BLaER1 (cell line): Measurements from ENCODE around the gene COPS6.

Source experiments
- H3K27ac ChIP-seq: shearing (Covaris generic); formaldehyde crosslinking; 2 replicates; pipeline ENCODE4 v1.8.1; 2022
- H3K27me3 ChIP-seq: shearing (Covaris generic); formaldehyde crosslinking; 2 replicates; pipeline ENCODE4 v1.8.1; 2022
- H3K36me3 ChIP-seq: shearing (Covaris generic); formaldehyde crosslinking; 2 replicates; pipeline ENCODE4 v1.8.1; 2022
- H3K4me1 ChIP-seq: shearing (Covaris generic); formaldehyde crosslinking; 2 replicates; pipeline ENCODE4 v1.8.1; 2022
- H3K4me2 ChIP-seq: shearing (Covaris generic); formaldehyde crosslinking; 2 replicates; pipeline ENCODE4 v1.8.1; 2022
- H3K4me3 ChIP-seq: shearing (Covaris generic); formaldehyde crosslinking; 2 replicates; pipeline ENCODE4 v1.8.1; 2022
- H3K9ac ChIP-seq: shearing (Covaris generic); formaldehyde crosslinking; 2 replicates; pipeline ENCODE4 v1.8.1; 2022
- H3K9me3 ChIP-seq: shearing (Covaris generic); formaldehyde crosslinking; 2 replicates; pipeline ENCODE4 v1.8.1; 2022
- H4K20me1 ChIP-seq: shearing (Covaris generic); formaldehyde crosslinking; 2 replicates; pipeline ENCODE4 v1.8.1; 2022
- Cebpa-rat ChIP-seq: shearing (Covaris generic); IDR thresholded peaks from 2 replicates; pipeline ENCODE4 v1.8.1; 2022

The COPS6 gene

GRCh38 chr7:100075418-100075817, 13.4 kb upstream of the COPS6 start:
- Histone ChIP-seq H3K27me3 (no peaks in the 10 kb centered on the region), H3K36me3 (peaks cover 99% of the 10 kb centered on the region), H3K4me2 (no peak overlapping the region), H4K20me1 (peaks cover 48% of the 10 kb centered on the region; the same call in 1 of the 2 replicates), H3K9me3 (peaks cover 85% of the 10 kb centered on the region), H3K4me3 (peak overlapping the region; percentile 34; the same call in 1 of the 2 replicates), H3K9ac (no peak overlapping the region), H3K27ac (no peak overlapping the region), H3K4me1 (peaks cover 16% of the 10 kb centered on the region)
- TF ChIP-seq Cebpa-rat: no peak

- peaks cover 48% of the 10 kb centered on the region; the same call in 1 of the 2 replicates for H4K20me1 ChIP-seq
- no peak overlapping the region for H3K4me3 ChIP-seq
- no peak overlapping the region for H3K27ac ChIP-seq
- peaks cover 21% of the 10 kb centered on the region for H3K4me1 ChIP-seq
- H3K9ac ChIP-seq: no peak overlapping the region
- peaks cover 67% of the 10 kb centered on the region for H3K9me3 ChIP-seq
- H3K4me2 ChIP-seq: no peak overlapping the region
- TF ChIP-seq Cebpa-rat: no peak
- no peaks in the 10 kb centered on the region for H3K27me3 ChIP-seq
- H3K36me3 ChIP-seq: peaks cover 81% of the 10 kb centered on the region
These were observed 11.6 kb upstream of the COPS6 start for GRCh38 chr7:100077205-100077604.

GRCh38 chr7:100079024-100079560, 9.7 kb upstream of the COPS6 start:
- Histone ChIP-seq H3K4me2 (peak overlapping the region; percentile 86), H4K20me1 (peaks cover 48% of the 10 kb centered on the region; the same call in 1 of the 2 replicates), H3K4me3 (no peak overlapping the region), H3K9ac (no peak overlapping the region), H3K36me3 (peaks cover 62% of the 10 kb centered on the region), H3K27me3 (peaks cover 13% of the 10 kb centered on the region), H3K4me1 (peaks cover 28% of the 10 kb centered on the region), H3K27ac (no peak overlapping the region), H3K9me3 (peaks cover 48% of the 10 kb centered on the region)
- TF ChIP-seq Cebpa-rat: no peak

GRCh38 chr7:100080907-100081534, 7.7 kb upstream of the COPS6 start:
- Histone ChIP-seq H3K36me3 (peaks cover 43% of the 10 kb centered on the region), H3K4me3 (peak overlapping the region; percentile 93), H3K9ac (peak overlapping the region; percentile 99), H4K20me1 (peaks cover 40% of the 10 kb centered on the region; the same call in 1 of the 2 replicates), H3K4me1 (peaks cover 28% of the 10 kb centered on the region), H3K27me3 (peaks cover 13% of the 10 kb centered on the region), H3K4me2 (peak overlapping the region; percentile 86), H3K9me3 (peaks cover 29% of the 10 kb centered on the region), H3K27ac (peak overlapping the region; percentile 99)
- no peak for TF ChIP-seq Cebpa-rat

- Histone ChIP-seq H3K4me1 (peaks cover 28% of the 10 kb centered on the region), H3K27me3 (peaks cover 13% of the 10 kb centered on the region), H3K9me3 (peaks cover 23% of the 10 kb centered on the region), H3K27ac (peak within 1 kb of the TSS; percentile 99), H3K36me3 (peaks cover 37% of the 10 kb centered on the region), H3K4me2 (peak within 1 kb of the TSS; percentile 86), H3K4me3 (peak within 1 kb of the TSS; percentile 93), H3K9ac (peak within 1 kb of the TSS; percentile 99), H4K20me1 (peaks cover 38% of the 10 kb centered on the region; the same call in 1 of the 2 replicates)
- no peak for TF ChIP-seq Cebpa-rat
These were observed 7.2 kb upstream of the COPS6 start, which contains the start of gene ZNF3 for GRCh38 chr7:100081535-100082102. Gene ZNF3, minus strand, starts transcription at chr7:100081723. Its CDS starts 4,366 bp downstream, at chr7:100077357.

- peak overlapping the region; percentile 71 for H3K4me2 ChIP-seq
- TF ChIP-seq Cebpa-rat: no peak
- H3K27me3 ChIP-seq: peaks cover 13% of the 10 kb centered on the region
- no peak overlapping the region for H3K4me3 ChIP-seq
- H3K27ac ChIP-seq: no peak overlapping the region
- H3K9ac ChIP-seq: no peak overlapping the region
- peaks cover 29% of the 10 kb centered on the region for H3K4me1 ChIP-seq
- peaks cover 10% of the 10 kb centered on the region for H3K9me3 ChIP-seq
- peaks cover 23% of the 10 kb centered on the region for H3K36me3 ChIP-seq
- H4K20me1 ChIP-seq: peaks cover 25% of the 10 kb centered on the region; the same call in 1 of the 2 replicates
These were observed 5.8 kb upstream of the COPS6 start for GRCh38 chr7:100082978-100083377.

- Histone ChIP-seq H3K9ac (no peak overlapping the region), H3K4me2 (no peak overlapping the region), H3K4me1 (peaks cover 32% of the 10 kb centered on the region), H3K27me3 (peaks cover 13% of the 10 kb centered on the region), H3K4me3 (no peak overlapping the region), H3K36me3 (peaks cover 7% of the 10 kb centered on the region), H3K9me3 (no peaks in the 10 kb centered on the region), H3K27ac (no peak overlapping the region), H4K20me1 (no peaks in the 10 kb centered on the region; the same call in 1 of the 2 replicates)
- no peak for TF ChIP-seq Cebpa-rat
These were observed 3.3 kb upstream of the COPS6 start for GRCh38 chr7:100085515-100085914.

GRCh38 chr7:100087055-100087750, 1.6 kb upstream of the COPS6 start:
- no peak for TF ChIP-seq Cebpa-rat
- Histone ChIP-seq H3K4me3 (no peak overlapping the region), H4K20me1 (peaks cover 17% of the 10 kb centered on the region), H3K36me3 (peaks cover 24% of the 10 kb centered on the region), H3K27ac (no peak overlapping the region), H3K9ac (no peak overlapping the region), H3K9me3 (no peaks in the 10 kb centered on the region), H3K4me2 (no peak overlapping the region), H3K4me1 (peaks cover 35% of the 10 kb centered on the region), H3K27me3 (peaks cover 13% of the 10 kb centered on the region)

- H4K20me1 ChIP-seq: peaks cover 26% of the 10 kb centered on the region
- H3K36me3 ChIP-seq: peaks cover 33% of the 10 kb centered on the region
- peaks cover 28% of the 10 kb centered on the region for H3K4me1 ChIP-seq
- no peaks in the 10 kb centered on the region for H3K9me3 ChIP-seq
- peak overlapping the region; percentile 96 for H3K9ac ChIP-seq
- H3K4me3 ChIP-seq: peak overlapping the region; percentile 87
- H3K27ac ChIP-seq: peak overlapping the region; percentile 91
- H3K4me2 ChIP-seq: peak overlapping the region; percentile 79
- no peak for TF ChIP-seq Cebpa-rat
- peaks cover 4% of the 10 kb centered on the region; the same call in 1 of the 2 replicates for H3K27me3 ChIP-seq
These were observed 611 bp upstream of the COPS6 start for GRCh38 chr7:100088095-100088620.
